ENCODE data around the gene ANK2. TPM values are rescaled to one million over a fixed set of nuclear protein-coding genes. Genes with fewer than 3 reads are reported as not detected.

ANK2 gene
- total RNA-seq, 1 donor from 2014 or later = 11.1 TPM

- Mint-ChIP-seq H3K4me3 (ENCODE audit: low read depth) (no peak overlapping the region), H3K27ac (no peak overlapping the region), H3K36me3 (ENCODE audit: insufficient read depth) (no peaks in the 10 kb centered on the region), H3K4me1 (ENCODE audit: low read depth) (peaks cover 5% of the 10 kb centered on the region), H3K9me3 (ENCODE audit: low read depth) (no peaks in the 10 kb centered on the region), H3K27me3 (no peaks in the 10 kb centered on the region)
- TF ChIP-seq CTCF (IDR thresholded peaks at IDR 0.05; ENCODE audit: unreplicated experiment) = no peak
- no peak for DNase-seq (ENCODE audit: low spot score, unreplicated experiment)
These were observed 44.9 kb downstream of the ANK2 start for GRCh38 chr4:113094331-113094730.

- peak; percentile 80 for TF ChIP-seq CTCF (IDR thresholded peaks at IDR 0.05; ENCODE audit: unreplicated experiment)
- peaks cover 5% of the 10 kb centered on the region for H3K4me1 Mint-ChIP-seq (ENCODE audit: low read depth)
- no peak overlapping the region for H3K4me3 Mint-ChIP-seq (ENCODE audit: low read depth)
- no peaks in the 10 kb centered on the region for H3K9me3 Mint-ChIP-seq (ENCODE audit: low read depth)
- DNase-seq (ENCODE audit: low spot score, unreplicated experiment) = no peak
- no peak overlapping the region for H3K27ac Mint-ChIP-seq
- H3K36me3 Mint-ChIP-seq (ENCODE audit: insufficient read depth) = no peaks in the 10 kb centered on the region
- no peaks in the 10 kb centered on the region for H3K27me3 Mint-ChIP-seq
These were observed 45.3 kb downstream of the ANK2 start for GRCh38 chr4:113094802-113095201.

- no peak overlapping the region for H3K4me3 Mint-ChIP-seq (ENCODE audit: low read depth)
- H3K36me3 Mint-ChIP-seq (ENCODE audit: insufficient read depth) = no peaks in the 10 kb centered on the region
- no peaks in the 10 kb centered on the region for H3K27me3 Mint-ChIP-seq
These were observed 52.2 kb downstream of the ANK2 start for GRCh38 chr4:113101669-113102068.

GRCh38 chr4:113103556-113103955, 54.1 kb downstream of the ANK2 start:
- H3K9me3 Mint-ChIP-seq (ENCODE audit: low read depth) = no peaks in the 10 kb centered on the region
- no peak for TF ChIP-seq CTCF (IDR thresholded peaks at IDR 0.05; ENCODE audit: unreplicated experiment)
- peaks cover 1% of the 10 kb centered on the region for H3K4me1 Mint-ChIP-seq (ENCODE audit: low read depth)
- H3K27ac Mint-ChIP-seq = no peak overlapping the region
- H3K36me3 Mint-ChIP-seq (ENCODE audit: insufficient read depth) = no peaks in the 10 kb centered on the region
- DNase-seq (ENCODE audit: low spot score, unreplicated experiment) = no peak
- H3K4me3 Mint-ChIP-seq (ENCODE audit: low read depth) = no peak overlapping the region
- no peaks in the 10 kb centered on the region for H3K27me3 Mint-ChIP-seq

More at GRCh38 chr4:113101669-113102068, 52.2 kb downstream of the ANK2 start:
- no peaks in the 10 kb centered on the region for H3K4me1 Mint-ChIP-seq (ENCODE audit: low read depth)
- no peak overlapping the region for H3K27ac Mint-ChIP-seq
- DNase-seq (ENCODE audit: low spot score, unreplicated experiment) = no peak
- no peaks in the 10 kb centered on the region for H3K9me3 Mint-ChIP-seq (ENCODE audit: low read depth)
- TF ChIP-seq CTCF (IDR thresholded peaks at IDR 0.05; ENCODE audit: unreplicated experiment) = no peak

- Mint-ChIP-seq H3K4me3 (ENCODE audit: low read depth) (no peak overlapping the region), H3K27ac (no peak overlapping the region), H3K4me1 (ENCODE audit: low read depth) (peaks cover 11% of the 10 kb centered on the region), H3K9me3 (ENCODE audit: low read depth) (no peaks in the 10 kb centered on the region), H3K27me3 (no peaks in the 10 kb centered on the region), H3K36me3 (ENCODE audit: insufficient read depth) (no peaks in the 10 kb centered on the region)
- peak; percentile 63 for TF ChIP-seq CTCF (IDR thresholded peaks at IDR 0.05; ENCODE audit: unreplicated experiment)
- DNase-seq (ENCODE audit: low spot score, unreplicated experiment) = no peak
These were observed 56.7 kb downstream of the ANK2 start for GRCh38 chr4:113106108-113106507.
